ENCODE measurements around the gene CNTRL.

DNA sequence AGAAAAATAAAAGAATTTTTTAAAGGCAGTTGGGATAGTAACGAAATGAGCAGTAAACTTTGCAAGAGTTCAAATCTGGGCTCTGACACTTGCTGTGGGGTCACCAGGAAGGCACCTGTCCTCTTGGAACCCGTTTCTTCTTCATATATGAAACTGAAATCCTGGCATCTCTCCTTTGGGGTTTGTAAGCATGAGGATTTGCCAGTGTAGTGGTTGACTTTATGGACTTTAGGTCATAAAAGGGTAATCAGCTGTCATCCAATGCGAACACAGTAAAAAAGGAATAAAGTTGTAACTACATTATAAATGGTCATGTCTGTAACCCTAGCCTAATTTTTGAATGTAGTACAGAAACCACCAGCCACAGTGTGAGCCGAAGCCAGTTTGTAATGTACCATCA, 125.6 kb downstream of the CNTRL start:
- TF ChIP-seq, protein P1, sequence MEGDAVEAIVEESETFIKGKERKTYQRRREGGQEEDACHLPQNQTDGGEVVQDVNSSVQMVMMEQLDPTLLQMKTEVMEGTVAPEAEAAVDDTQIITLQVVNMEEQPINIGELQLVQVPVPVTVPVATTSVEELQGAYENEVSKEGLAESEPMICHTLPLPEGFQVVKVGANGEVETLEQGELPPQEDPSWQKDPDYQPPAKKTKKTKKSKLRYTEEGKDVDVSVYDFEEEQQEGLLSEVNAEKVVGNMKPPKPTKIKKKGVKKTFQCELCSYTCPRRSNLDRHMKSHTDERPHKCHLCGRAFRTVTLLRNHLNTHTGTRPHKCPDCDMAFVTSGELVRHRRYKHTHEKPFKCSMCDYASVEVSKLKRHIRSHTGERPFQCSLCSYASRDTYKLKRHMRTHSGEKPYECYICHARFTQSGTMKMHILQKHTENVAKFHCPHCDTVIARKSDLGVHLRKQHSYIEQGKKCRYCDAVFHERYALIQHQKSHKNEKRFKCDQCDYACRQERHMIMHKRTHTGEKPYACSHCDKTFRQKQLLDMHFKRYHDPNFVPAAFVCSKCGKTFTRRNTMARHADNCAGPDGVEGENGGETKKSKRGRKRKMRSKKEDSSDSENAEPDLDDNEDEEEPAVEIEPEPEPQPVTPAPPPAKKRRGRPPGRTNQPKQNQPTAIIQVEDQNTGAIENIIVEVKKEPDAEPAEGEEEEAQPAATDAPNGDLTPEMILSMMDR (IDR thresholded peaks at IDR 0.05) = no peak
- TF ChIP-seq POLR2A (IDR thresholded peaks at IDR 0.05) = no peak
- no peak for TF ChIP-seq EP300 (IDR thresholded peaks at IDR 0.05)

All from tibial nerve (tissue), 4 donors.